Measurements from ENCODE around the gene CAPRIN2.

- TF ChIP-seq CTCF (IDR thresholded peaks at IDR 0.05) (no peak), ZFX (IDR thresholded peaks at IDR 0.05; ENCODE audit: borderline replicate concordance) (no peak)
Measured at GRCh38 chr12:30692470-30692869, 62.3 kb downstream of the CAPRIN2 start.

All from 22Rv1 (cell line).